ENCODE measurements around the gene NAV2.

NAV2 gene

DNA sequence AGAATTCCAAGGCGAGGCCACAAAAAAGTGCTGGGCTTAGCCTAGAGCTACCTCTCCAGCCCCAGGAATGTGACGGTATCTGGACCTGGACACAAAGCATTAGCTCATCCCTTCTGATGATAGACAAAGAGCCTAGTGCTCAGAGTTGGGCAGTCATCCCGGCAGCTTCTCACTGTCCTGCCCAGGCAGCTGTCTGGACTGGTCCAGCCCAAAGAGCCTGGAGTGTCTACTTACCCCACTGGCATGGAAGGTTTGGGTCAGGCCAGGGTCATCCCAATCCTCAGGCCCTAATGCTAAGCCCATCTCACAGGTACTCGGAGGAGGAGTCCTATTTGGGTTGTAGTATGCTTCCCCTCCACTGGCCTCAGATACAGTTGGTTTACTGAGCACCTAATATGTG is 31.0 kb downstream of the NAV2 start:
- TF ChIP-seq, protein P1, sequence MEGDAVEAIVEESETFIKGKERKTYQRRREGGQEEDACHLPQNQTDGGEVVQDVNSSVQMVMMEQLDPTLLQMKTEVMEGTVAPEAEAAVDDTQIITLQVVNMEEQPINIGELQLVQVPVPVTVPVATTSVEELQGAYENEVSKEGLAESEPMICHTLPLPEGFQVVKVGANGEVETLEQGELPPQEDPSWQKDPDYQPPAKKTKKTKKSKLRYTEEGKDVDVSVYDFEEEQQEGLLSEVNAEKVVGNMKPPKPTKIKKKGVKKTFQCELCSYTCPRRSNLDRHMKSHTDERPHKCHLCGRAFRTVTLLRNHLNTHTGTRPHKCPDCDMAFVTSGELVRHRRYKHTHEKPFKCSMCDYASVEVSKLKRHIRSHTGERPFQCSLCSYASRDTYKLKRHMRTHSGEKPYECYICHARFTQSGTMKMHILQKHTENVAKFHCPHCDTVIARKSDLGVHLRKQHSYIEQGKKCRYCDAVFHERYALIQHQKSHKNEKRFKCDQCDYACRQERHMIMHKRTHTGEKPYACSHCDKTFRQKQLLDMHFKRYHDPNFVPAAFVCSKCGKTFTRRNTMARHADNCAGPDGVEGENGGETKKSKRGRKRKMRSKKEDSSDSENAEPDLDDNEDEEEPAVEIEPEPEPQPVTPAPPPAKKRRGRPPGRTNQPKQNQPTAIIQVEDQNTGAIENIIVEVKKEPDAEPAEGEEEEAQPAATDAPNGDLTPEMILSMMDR (IDR thresholded peaks at IDR 0.05; ENCODE audit: low read depth, low read length): no peak
- TF ChIP-seq POLR2A (IDR thresholded peaks at IDR 0.05; ENCODE audit: extremely low read depth, insufficient read length): no peak
- TF ChIP-seq, protein P2, sequence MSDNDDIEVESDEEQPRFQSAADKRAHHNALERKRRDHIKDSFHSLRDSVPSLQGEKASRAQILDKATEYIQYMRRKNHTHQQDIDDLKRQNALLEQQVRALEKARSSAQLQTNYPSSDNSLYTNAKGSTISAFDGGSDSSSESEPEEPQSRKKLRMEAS (IDR thresholded peaks at IDR 0.05; ENCODE audit: low read depth, low read length): no peak
- no peak for TF ChIP-seq MYC (IDR thresholded peaks at IDR 0.05; ENCODE audit: low read depth, low read length)
- no peak overlapping the region for H3K4me3 ChIP-seq (ENCODE audit: low read depth, low read length)
- DNase-seq (ENCODE audit: low read depth): no peak

DNA sequence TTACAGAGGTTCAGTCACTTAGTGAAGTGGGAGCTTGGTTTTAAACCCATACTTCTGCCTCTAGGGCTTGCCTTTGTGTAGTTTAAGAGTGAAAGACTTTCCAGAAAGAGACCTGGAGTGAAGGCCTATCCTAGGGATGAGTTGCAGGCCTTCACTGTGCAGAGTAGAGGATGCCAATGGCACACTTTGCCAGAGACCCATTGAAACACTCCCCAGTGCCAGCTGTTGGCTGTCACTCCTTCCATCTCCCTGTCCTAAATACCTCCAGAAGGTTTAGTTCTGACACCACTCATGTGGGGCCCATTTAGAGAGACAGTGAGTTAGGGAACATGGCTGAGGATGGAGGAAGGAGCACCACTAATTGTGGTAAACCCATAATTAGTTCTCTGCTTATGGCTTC is 31.5 kb downstream of the NAV2 start:
- H3K4me3 ChIP-seq (ENCODE audit: low read depth, low read length): no peak overlapping the region
- TF ChIP-seq POLR2A (IDR thresholded peaks at IDR 0.05; ENCODE audit: extremely low read depth, insufficient read length): no peak
- DNase-seq (ENCODE audit: low read depth): no peak

DNA sequence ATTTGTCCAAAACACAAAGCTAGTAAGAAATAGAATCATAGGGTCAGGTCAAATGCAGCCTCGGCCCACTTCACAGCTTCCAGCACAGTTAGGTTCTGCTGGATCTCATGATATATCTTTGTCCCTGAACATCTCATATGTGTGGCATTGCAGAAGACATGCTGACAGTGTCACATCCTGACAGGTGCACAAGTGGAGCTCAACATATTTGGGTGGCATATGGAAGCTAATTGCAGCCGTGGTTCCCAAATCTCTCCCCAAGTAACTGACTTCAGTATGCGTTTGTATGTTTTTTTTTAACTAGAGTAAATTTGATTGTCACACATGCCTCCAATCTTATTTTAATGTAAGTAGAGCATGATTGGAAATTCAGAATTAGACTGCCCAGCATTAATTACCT is 33.4 kb downstream of the NAV2 start:
- TF ChIP-seq POLR2A (IDR thresholded peaks at IDR 0.05; ENCODE audit: extremely low read depth, insufficient read length) (no peak), MYC (IDR thresholded peaks at IDR 0.05; ENCODE audit: low read depth, low read length) (no peak)
- TF ChIP-seq, protein P1 (IDR thresholded peaks at IDR 0.05; ENCODE audit: low read depth, low read length): no peak
- TF ChIP-seq, protein P2 (IDR thresholded peaks at IDR 0.05; ENCODE audit: low read depth, low read length): no peak
- H3K4me3 ChIP-seq (ENCODE audit: low read depth, low read length): no peak overlapping the region
- no peak for DNase-seq (ENCODE audit: low read depth)

DNA sequence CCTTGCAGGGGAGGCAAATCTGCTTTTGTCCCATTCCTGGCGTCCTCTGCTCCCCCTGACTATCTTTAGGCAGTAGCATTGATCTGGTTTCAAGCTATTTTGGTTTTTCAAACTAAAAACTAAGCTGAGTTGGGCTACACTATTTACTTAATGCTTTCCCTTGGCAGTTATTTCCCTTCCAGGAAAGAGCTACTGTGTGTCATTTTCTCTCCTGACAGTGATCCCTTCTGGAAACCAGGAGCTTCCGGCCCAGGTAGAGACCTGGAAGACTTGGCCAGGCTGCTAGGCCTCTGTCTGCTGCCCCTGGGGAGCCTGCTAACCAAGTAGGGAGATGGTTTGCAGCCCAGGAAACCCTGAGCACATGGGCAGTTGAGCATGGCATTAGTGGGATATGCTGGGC is 35.0 kb downstream of the NAV2 start:
- DNase-seq (ENCODE audit: low read depth): no peak
- TF ChIP-seq POLR2A (IDR thresholded peaks at IDR 0.05; ENCODE audit: extremely low read depth, insufficient read length): no peak
- TF ChIP-seq, protein P2 (IDR thresholded peaks at IDR 0.05; ENCODE audit: low read depth, low read length): no peak
- TF ChIP-seq MYC (IDR thresholded peaks at IDR 0.05; ENCODE audit: low read depth, low read length): no peak
- TF ChIP-seq, protein P1 (IDR thresholded peaks at IDR 0.05; ENCODE audit: low read depth, low read length): no peak
- no peak overlapping the region for H3K4me3 ChIP-seq (ENCODE audit: low read depth, low read length)

DNA sequence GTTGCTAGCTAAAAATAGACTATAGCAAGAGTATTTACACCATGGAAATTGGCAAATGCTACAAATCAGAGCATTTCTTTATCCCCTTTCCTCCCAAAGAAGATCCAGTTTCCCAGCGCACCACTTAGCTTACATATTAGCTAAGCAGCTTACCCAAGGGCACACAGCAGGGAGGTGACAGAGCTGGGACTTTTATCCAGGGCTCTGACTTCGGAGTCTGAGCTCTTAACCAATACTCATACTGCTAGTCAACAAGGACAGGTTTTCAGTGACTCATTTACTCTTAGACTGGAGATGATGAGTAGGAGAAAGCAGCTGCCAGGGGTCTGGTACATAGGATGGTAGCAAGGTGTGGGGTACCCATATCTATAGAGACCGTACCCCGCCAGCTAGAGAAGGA is 38.4 kb downstream of the NAV2 start:
- no peak for DNase-seq (ENCODE audit: low read depth)
- no peak overlapping the region for H3K4me3 ChIP-seq (ENCODE audit: low read depth, low read length)
- TF ChIP-seq, protein P1 (IDR thresholded peaks at IDR 0.05; ENCODE audit: low read depth, low read length): no peak
- TF ChIP-seq, protein P2 (IDR thresholded peaks at IDR 0.05; ENCODE audit: low read depth, low read length): no peak
- TF ChIP-seq POLR2A (IDR thresholded peaks at IDR 0.05; ENCODE audit: extremely low read depth, insufficient read length): no peak
- no peak for TF ChIP-seq MYC (IDR thresholded peaks at IDR 0.05; ENCODE audit: low read depth, low read length)

DNA sequence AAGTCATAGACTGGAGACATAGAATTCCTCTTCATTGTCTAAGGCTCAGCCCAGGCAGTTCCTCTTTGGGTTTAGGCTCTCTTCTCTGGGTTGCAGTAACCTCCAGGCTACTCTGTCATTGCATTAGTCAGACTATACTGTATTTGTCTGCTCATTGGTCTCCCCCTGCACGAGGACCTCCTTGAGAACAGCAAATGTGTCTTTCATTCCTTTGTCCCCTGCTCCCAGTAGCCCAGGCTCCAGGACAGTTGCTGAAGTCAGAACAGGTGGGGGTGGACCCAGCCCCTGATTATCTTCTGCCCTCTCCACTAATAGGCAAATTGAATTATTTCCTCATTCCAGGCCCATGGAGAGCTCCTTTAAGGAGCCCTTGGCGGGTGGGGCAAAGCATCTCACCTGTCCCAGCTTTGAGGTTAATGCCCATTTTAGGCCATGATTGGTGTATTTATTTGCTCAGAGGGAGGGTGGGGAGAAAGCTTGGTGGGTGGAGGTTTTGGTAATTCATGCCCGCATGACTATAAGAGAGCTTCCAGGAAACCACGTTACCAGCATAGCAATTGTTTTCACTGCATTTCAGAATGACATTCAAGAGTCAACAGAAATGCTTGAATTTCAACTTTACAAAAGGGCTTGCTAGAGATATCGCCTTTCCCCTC is 40.9 kb downstream of the NAV2 start:
- no peak overlapping the region for H3K4me3 ChIP-seq (ENCODE audit: low read depth, low read length)
- TF ChIP-seq POLR2A (IDR thresholded peaks at IDR 0.05; ENCODE audit: extremely low read depth, insufficient read length) (no peak), MYC (IDR thresholded peaks at IDR 0.05; ENCODE audit: low read depth, low read length) (no peak)
- TF ChIP-seq, protein P1 (IDR thresholded peaks at IDR 0.05; ENCODE audit: low read depth, low read length): no peak
- TF ChIP-seq, protein P2 (IDR thresholded peaks at IDR 0.05; ENCODE audit: low read depth, low read length): no peak
- no peak for DNase-seq (ENCODE audit: low read depth)

Data from NB4 (cell line).